GM21529 (cell line): Measurements from ENCODE around the gene KRTAP10-6.
"Not testable (repeated sequence)": the region's sequence is repeated elsewhere in the genome, so short reads cannot be mapped to it uniquely, and the experiment has no call there.

ENCODE experiments used
- ATAC-seq: cut with Tn5 transposase; IDR thresholded peaks from one replicate; pipeline ENCODE4 v1.9.1; 2021; ENCODE audit not compliant: unreplicated experiment

Gene KRTAP10-6

GRCh38 chr21:44592446-44593311, at the start of gene KRTAP10-6:
TSS of gene KRTAP10-6 (minus strand) at chr21:44592505. CDS start at chr21:44592484, 21 bp downstream.
- ATAC-seq: no peak

GRCh38 chr21:44640761-44641160, 48.5 kb upstream of the KRTAP10-6 start:
- no peak for ATAC-seq

- ATAC-seq: no peak
These were observed 47.0 kb upstream of the KRTAP10-6 start for GRCh38 chr21:44639331-44639655.

GRCh38 chr21:44638506-44639330, 46.4 kb upstream of the KRTAP10-6 start:
- not testable (repeated sequence) for ATAC-seq

- ATAC-seq: not testable (repeated sequence)
These were observed 45.6 kb upstream of the KRTAP10-6 start for GRCh38 chr21:44637851-44638348.

GRCh38 chr21:44637018-44637850, 44.9 kb upstream of the KRTAP10-6 start, which contains the start of gene KRTAP10-10:
TSS of gene KRTAP10-10 (plus strand) at chr21:44637356. CDS start at chr21:44637418, 62 bp downstream.
- no peak for ATAC-seq

- no peak for ATAC-seq
These were observed 44.1 kb upstream of the KRTAP10-6 start for GRCh38 chr21:44636209-44637017.

- no peak for ATAC-seq
These were observed 39.8 kb upstream of the KRTAP10-6 start for GRCh38 chr21:44632067-44632466.

GRCh38 chr21:44630440-44630839, 38.1 kb upstream of the KRTAP10-6 start:
- no peak for ATAC-seq

- ATAC-seq: no peak
These were observed 36.5 kb upstream of the KRTAP10-6 start for GRCh38 chr21:44628707-44629391.

- not testable (repeated sequence) for ATAC-seq
These were observed 35.5 kb upstream of the KRTAP10-6 start for GRCh38 chr21:44627831-44628233.

- not testable (repeated sequence) for ATAC-seq
These were observed 35.0 kb upstream of the KRTAP10-6 start for GRCh38 chr21:44627181-44627822.

- no peak for ATAC-seq
These were observed 34.4 kb upstream of the KRTAP10-6 start, which contains the start of gene KRTAP10-9 for GRCh38 chr21:44626673-44627143. TSS of gene KRTAP10-9 (plus strand) at chr21:44627093. CDS start at chr21:44627172, 79 bp downstream.

GRCh38 chr21:44626262-44626661, 34.0 kb upstream of the KRTAP10-6 start:
- ATAC-seq: no peak

- ATAC-seq: no peak
These were observed 33.5 kb upstream of the KRTAP10-6 start for GRCh38 chr21:44625756-44626155.

- ATAC-seq: no peak
These were observed 31.3 kb upstream of the KRTAP10-6 start for GRCh38 chr21:44623575-44623974.

GRCh38 chr21:44619886-44620285, 27.6 kb upstream of the KRTAP10-6 start:
- ATAC-seq: no peak

GRCh38 chr21:44618909-44619308, 26.6 kb upstream of the KRTAP10-6 start:
- no peak for ATAC-seq

GRCh38 chr21:44618504-44618903, 26.2 kb upstream of the KRTAP10-6 start:
- ATAC-seq: no peak
